Panc1 (cell line): Measurements from ENCODE around the gene PARP16.

Experiments
- POLR2AphosphoS5 ChIP-seq: IDR thresholded peaks from 2 replicates; pipeline ENCODE4 v1.6.1; 2012; ENCODE audit warnings: mild to moderate bottlenecking, low read depth, low read length, moderate library complexity
- TF ChIP-seq, protein P1 (sequence below): fragments of 450-650 bp; IDR thresholded peaks from 2 replicates; pipeline ENCODE4 v1.5.1; 2017; ENCODE audit warnings: mild to moderate bottlenecking
- TF ChIP-seq, protein P2 (sequence below), 2 experiments: IDR thresholded peaks; 2 replicates each; pipeline ENCODE4 v1.6.1; 2011 to 2012; ENCODE audit warnings: low read depth in 2 of 2, control low read depth in 1 of 2, low read length in 1 of 2, mild to moderate bottlenecking in 1 of 2, moderate library complexity in 1 of 2; ENCODE audit not compliant: insufficient read depth in 1 of 2

DNA sequence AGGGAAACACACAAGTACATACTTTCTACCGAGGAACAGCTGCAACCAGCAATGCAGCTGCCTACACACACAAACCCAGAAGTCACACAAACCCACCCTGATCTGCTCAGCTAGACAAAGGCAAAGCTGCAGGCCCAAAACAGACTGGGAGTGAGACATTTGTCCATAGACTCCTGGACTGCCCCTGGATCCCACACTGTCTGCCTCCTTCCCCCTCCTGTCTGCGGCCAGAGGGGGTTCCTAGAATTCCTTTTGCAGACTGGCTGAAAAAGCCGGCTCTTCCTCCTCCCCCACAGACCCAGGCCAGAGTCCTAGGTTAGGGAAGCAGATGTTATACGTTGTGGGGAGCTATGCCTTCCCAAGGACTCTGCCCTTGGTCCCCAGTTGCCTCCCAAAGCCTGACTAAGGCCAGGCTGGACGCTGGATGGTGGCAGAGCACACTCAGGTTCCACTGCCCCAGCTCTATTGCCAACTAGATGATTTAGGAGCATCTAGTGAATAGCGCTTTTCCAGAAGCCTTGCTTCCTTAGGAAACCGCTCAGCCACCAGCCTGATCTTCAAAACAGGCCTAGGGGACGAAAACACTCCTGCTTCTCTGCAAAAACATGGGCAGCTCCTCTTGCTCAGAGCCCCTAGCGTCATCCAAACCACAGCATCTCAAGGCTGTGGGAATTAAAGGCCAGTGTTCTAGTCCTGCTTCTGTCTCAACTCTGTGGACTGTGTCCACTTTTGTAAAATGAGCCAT is 38.0 kb downstream of the PARP16 start:
- TF ChIP-seq, protein P1, sequence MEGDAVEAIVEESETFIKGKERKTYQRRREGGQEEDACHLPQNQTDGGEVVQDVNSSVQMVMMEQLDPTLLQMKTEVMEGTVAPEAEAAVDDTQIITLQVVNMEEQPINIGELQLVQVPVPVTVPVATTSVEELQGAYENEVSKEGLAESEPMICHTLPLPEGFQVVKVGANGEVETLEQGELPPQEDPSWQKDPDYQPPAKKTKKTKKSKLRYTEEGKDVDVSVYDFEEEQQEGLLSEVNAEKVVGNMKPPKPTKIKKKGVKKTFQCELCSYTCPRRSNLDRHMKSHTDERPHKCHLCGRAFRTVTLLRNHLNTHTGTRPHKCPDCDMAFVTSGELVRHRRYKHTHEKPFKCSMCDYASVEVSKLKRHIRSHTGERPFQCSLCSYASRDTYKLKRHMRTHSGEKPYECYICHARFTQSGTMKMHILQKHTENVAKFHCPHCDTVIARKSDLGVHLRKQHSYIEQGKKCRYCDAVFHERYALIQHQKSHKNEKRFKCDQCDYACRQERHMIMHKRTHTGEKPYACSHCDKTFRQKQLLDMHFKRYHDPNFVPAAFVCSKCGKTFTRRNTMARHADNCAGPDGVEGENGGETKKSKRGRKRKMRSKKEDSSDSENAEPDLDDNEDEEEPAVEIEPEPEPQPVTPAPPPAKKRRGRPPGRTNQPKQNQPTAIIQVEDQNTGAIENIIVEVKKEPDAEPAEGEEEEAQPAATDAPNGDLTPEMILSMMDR, result no peak
- TF ChIP-seq, protein P2, sequence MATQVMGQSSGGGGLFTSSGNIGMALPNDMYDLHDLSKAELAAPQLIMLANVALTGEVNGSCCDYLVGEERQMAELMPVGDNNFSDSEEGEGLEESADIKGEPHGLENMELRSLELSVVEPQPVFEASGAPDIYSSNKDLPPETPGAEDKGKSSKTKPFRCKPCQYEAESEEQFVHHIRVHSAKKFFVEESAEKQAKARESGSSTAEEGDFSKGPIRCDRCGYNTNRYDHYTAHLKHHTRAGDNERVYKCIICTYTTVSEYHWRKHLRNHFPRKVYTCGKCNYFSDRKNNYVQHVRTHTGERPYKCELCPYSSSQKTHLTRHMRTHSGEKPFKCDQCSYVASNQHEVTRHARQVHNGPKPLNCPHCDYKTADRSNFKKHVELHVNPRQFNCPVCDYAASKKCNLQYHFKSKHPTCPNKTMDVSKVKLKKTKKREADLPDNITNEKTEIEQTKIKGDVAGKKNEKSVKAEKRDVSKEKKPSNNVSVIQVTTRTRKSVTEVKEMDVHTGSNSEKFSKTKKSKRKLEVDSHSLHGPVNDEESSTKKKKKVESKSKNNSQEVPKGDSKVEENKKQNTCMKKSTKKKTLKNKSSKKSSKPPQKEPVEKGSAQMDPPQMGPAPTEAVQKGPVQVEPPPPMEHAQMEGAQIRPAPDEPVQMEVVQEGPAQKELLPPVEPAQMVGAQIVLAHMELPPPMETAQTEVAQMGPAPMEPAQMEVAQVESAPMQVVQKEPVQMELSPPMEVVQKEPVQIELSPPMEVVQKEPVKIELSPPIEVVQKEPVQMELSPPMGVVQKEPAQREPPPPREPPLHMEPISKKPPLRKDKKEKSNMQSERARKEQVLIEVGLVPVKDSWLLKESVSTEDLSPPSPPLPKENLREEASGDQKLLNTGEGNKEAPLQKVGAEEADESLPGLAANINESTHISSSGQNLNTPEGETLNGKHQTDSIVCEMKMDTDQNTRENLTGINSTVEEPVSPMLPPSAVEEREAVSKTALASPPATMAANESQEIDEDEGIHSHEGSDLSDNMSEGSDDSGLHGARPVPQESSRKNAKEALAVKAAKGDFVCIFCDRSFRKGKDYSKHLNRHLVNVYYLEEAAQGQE (IDR thresholded peaks at IDR 0.05; ENCODE audit: insufficient read depth in 1 of 2, low read depth in 2 of 2, low read length in 1 of 2), result no peak
- TF ChIP-seq POLR2AphosphoS5, result no peak
